Mesodermal cell (in vitro differentiated cells): ENCODE results near the gene PCAT6.

Experiments
- H3K27ac ChIP-seq: 2 replicates; pipeline ENCODE4 v1.7.0; 2013; ENCODE audit warnings: mild to moderate bottlenecking, low read depth, low read length, moderate library complexity; ENCODE audit not compliant: severe bottlenecking
- H3K36me3 ChIP-seq: 2 replicates; pipeline ENCODE4 v1.7.1; 2013; ENCODE audit warnings: mild to moderate bottlenecking, low read length, moderate library complexity; ENCODE audit not compliant: control insufficient read depth, insufficient read depth
- H3K4me1 ChIP-seq: one replicate; pipeline ENCODE4 v1.7.1; 2013; ENCODE audit warnings: mild to moderate bottlenecking, low read length; ENCODE audit not compliant: insufficient read depth, control insufficient read depth, poor library complexity, severe bottlenecking
- H3K4me3 ChIP-seq: 2 replicates; pipeline ENCODE4 v1.7.0; 2013; ENCODE audit warnings: low read length, control low read depth, mild to moderate bottlenecking; ENCODE audit not compliant: insufficient read depth, poor library complexity, severe bottlenecking; ENCODE audit errors: extremely low read depth
- H3K9me3 ChIP-seq: 2 replicates; pipeline ENCODE4 v1.7.1; 2013; ENCODE audit warnings: mild to moderate bottlenecking, low read length, moderate library complexity; ENCODE audit not compliant: control insufficient read depth
- WGBS, 2 experiments: methylation state at CpG; one replicate each; pipeline ENCODE4 v1.1.5; 2013; ENCODE audit warnings: missing lambda C conversion rate in 2 of 2; ENCODE audit not compliant: insufficient coverage in 2 of 2; 5-methylcytosine and 5-hydroxymethylcytosine counted together

Gene PCAT6

DNA sequence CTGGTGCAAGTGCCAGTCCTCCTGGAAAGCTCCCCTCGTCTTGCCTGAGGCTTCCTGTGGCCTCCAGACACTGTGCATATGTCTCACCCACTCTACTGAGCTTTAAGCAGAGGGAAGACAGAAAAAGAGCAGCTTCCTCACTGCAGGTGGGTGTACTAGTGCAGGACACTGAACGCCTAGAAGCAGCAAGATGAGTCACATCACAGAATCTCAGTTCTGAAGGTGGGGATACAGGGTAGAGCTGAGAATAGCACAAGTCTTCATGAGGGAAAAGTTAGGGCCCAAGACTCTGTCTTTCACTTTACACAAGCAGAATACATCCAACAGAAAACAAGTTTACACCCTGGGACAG is 37.4 kb downstream of the PCAT6 start:
- Histone ChIP-seq H3K4me3 (no peak overlapping the region), H3K36me3 (no peaks in the 10 kb centered on the region), H3K4me1 (no peaks in the 10 kb centered on the region), H3K9me3 (no peaks in the 10 kb centered on the region), H3K27ac (no peak overlapping the region)
- WGBS, 2 experiments, result 83% methylated on average over 2 of the region's 2 CpGs; no CpG with 5 or more reads in 1 of the 2 experiments

DNA sequence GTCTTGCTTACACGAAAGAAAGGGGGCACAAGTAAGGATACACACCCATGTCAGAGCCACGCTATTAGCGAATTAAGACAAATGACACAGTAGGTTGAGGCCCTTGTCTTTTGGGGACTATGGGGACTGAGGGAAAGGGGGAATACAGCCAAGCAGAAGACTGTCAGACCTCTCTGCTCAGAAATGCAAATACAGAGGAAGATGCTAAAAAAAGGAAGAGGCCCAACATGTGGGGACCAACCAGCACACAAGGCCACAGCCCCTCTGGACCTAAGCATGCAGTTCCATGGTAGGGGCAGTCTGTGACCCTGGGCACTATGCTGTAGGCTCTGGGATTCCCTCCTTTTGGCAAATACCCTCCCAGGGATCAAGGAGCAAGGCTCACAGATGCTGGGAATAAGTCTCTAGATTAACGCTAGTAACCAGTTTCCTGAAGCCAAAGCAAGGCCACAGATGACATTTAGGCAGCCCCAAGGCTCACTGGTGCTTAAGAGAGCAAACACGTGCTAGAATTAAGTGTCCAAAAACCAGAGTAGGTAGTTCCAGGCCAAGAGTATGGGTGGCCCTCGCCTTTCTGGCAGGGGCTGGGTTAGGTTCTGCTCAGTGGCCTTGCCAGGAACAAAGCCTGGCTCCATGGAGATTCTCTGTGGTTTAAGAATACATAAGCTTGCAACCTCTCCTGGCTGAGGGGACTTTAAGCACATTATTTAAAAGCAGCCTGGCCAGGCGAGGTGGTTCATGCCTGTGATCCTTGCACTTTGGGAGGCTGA is 40.0 kb downstream of the PCAT6 start:
- no peak overlapping the region for H3K27ac ChIP-seq
- 94 to 96% methylated on average over 7 of the region's 7 CpGs for WGBS, 2 experiments
- H3K4me3 ChIP-seq, result no peak overlapping the region
- no peaks in the 10 kb centered on the region for H3K4me1 ChIP-seq
- peaks cover 1% of the 10 kb centered on the region for H3K36me3 ChIP-seq
- H3K9me3 ChIP-seq, result no peaks in the 10 kb centered on the region

DNA sequence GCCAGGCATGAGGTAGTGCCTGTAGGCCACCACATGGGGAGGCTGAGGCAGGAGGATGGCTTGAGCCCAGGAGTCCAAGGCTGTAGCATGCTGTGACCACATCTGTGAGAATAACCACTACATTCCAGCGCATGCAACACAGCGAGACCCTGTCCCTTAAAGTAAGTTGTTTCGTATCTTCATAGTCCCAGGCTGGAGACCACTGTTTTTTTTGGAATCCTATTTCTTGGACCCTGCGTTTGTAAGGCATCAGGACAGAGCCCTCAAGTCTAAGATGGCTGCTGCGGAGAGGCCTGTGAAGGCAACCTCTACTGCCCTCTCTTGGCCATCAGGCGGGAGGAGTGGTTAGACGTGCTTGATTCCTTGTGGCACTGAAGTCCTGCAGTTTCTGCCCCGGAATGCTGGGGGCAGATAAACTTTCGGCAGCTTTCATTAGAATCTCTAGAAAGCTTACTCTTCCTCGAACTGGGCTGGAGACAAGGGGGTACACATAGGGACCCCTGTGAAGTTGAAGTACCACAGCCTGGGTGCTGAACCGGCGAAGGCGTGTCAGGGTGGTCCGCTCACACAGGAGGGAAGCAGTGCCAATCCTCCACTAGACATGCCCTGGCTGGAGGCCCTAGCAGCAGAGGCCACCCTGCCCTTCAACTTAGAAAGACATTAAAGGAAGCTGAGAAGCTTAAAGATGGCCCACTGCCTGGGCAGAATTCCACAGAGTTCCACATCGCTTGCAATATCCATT is 41.6 kb downstream of the PCAT6 start:
- Histone ChIP-seq H3K4me1 (no peaks in the 10 kb centered on the region), H3K36me3 (peaks cover 12% of the 10 kb centered on the region), H3K27ac (no peak overlapping the region), H3K4me3 (no peak overlapping the region), H3K9me3 (no peaks in the 10 kb centered on the region)
- WGBS, 2 experiments, result 55 to 68% methylated on average over 10 to 15 of the region's 15 CpGs

DNA sequence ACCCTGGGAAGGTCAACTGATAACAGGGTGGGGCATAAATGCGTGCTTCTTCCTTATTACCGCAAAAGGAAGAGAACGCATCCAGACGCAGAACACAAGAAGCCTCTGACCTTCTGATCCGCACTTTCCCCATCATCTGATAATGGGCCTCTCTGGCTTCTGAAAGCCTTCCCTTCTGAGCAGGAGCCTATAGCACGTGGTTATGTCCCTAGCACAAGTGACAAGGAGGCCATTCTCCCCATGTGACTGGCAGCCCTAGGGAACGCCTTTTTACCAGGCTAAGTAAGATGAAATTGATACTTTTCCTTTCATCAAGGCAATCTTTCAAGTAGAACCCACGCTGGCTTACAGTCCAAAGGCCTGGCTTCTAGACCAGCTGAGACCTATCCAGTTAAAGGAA is 44.0 kb downstream of the PCAT6 start:
- no peak overlapping the region for H3K27ac ChIP-seq
- no peaks in the 10 kb centered on the region for H3K9me3 ChIP-seq
- no peaks in the 10 kb centered on the region for H3K4me1 ChIP-seq
- no peak overlapping the region for H3K4me3 ChIP-seq
- 93 to 97% methylated on average over 6 to 7 of the region's 8 CpGs for WGBS, 2 experiments
- H3K36me3 ChIP-seq, result peaks cover 15% of the 10 kb centered on the region

DNA sequence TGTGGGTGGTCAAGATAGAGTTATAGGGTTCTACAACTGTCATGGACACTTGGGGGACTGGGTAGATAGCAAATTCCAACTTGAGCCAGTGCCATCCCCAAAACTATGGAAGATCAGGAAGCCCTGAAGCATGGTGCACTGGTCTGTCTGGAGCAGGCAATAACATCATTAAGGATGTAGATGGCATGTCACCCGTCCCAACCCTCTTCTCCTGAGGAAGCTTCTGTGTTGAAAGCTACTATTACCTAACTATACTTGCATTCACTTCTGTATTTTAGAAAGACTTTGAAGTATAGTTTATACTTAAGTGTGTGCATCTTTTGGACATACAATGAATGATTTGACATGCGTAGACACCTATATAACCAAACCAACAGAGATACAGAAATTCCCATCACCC is 45.3 kb downstream of the PCAT6 start:
- WGBS, 2 experiments, result no CpG with 5 or more reads among the region's 2 CpGs
- Histone ChIP-seq H3K4me1 (no peaks in the 10 kb centered on the region), H3K9me3 (no peaks in the 10 kb centered on the region), H3K27ac (no peak overlapping the region), H3K36me3 (peaks cover 15% of the 10 kb centered on the region), H3K4me3 (no peak overlapping the region)

DNA sequence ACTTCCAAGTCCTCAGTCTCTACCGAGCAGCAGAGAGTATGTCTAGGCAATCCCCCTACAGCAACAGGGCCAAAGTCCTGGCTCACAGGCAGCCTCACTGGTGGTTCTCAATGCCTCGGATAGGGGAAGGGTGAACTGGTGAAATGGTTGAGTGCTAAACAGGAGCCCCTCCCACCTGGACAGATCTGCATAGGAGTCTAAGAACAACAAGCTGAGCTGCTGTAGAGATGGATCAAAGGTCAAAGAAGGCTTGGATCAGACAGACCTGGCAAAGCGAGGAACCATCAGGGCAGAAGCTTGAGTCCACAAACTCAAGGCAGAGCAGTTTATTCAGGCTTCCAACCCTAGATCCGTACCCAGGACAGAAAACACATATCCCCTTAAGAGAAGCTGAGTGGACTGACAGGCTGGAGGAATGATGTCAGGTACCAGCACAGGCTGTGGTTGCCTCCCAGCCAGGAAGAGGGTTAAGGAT is 46.4 kb downstream of the PCAT6 start:
- Histone ChIP-seq H3K27ac (no peak overlapping the region), H3K4me1 (peaks cover 3% of the 10 kb centered on the region), H3K36me3 (peaks cover 15% of the 10 kb centered on the region), H3K4me3 (no peak overlapping the region), H3K9me3 (no peaks in the 10 kb centered on the region)
- 0 to 63% methylated on average over 1 to 3 of the region's 4 CpGs for WGBS, 2 experiments

DNA sequence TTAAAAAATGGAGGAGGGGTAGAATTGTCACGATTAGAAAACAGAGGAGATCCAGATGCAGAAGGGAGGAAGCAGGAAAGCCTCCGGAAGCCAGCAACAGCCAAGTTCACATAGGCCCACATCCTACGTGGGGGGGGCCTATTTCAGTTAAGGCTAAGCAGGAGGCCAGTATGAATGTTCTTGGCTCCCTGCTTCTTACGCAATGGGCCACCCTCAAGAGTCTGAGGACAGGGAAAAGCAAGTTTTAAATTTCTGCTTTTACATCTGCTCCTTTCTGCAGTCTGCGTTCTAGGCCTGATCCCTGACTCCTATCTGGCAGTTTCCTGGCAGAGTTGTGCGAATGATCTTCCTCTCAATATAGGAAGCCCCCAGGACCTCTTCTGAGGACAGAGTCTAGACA is 47.6 kb downstream of the PCAT6 start:
- Histone ChIP-seq H3K27ac (no peak overlapping the region), H3K36me3 (peaks cover 15% of the 10 kb centered on the region), H3K4me1 (peaks cover 9% of the 10 kb centered on the region), H3K9me3 (no peaks in the 10 kb centered on the region), H3K4me3 (no peak overlapping the region)
- WGBS, 2 experiments, result 88 to 96% methylated on average over 6 of the region's 6 CpGs

DNA sequence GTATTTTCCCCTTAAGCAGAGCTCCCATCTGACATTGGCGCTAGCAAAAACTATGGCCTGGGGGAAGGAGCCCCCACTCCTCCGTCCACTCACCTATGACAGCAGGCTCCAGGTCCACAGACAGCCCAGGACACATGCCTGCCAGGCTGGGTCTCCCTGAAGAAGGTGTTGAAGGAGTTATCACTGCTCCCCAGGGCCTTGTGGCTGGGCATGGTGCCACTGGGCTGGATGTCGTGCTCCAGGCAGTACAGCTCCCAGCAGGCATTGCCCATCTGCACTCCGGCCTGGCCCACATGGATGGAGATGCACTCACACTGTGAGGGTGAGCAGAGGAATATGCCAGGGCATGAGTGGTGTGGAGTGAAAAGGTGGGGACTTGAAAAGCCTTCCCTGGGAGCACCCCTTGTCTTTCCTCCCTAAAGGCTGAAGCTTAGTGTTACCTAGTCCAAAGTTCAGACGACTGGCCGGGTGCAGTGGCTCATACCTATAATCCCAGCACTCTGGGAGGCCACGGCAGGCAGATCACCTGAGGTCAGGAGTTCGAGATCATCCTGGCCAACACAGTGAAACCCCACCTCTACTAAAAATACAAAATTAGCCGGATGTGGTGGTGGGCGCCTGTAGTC is 48.1 kb downstream of the PCAT6 start:
- Histone ChIP-seq H3K27ac (no peak overlapping the region), H3K4me1 (peaks cover 12% of the 10 kb centered on the region), H3K9me3 (no peaks in the 10 kb centered on the region), H3K4me3 (no peak overlapping the region), H3K36me3 (peaks cover 15% of the 10 kb centered on the region)
- WGBS, 2 experiments, result 89 to 93% methylated on average over 6 to 8 of the region's 10 CpGs

DNA sequence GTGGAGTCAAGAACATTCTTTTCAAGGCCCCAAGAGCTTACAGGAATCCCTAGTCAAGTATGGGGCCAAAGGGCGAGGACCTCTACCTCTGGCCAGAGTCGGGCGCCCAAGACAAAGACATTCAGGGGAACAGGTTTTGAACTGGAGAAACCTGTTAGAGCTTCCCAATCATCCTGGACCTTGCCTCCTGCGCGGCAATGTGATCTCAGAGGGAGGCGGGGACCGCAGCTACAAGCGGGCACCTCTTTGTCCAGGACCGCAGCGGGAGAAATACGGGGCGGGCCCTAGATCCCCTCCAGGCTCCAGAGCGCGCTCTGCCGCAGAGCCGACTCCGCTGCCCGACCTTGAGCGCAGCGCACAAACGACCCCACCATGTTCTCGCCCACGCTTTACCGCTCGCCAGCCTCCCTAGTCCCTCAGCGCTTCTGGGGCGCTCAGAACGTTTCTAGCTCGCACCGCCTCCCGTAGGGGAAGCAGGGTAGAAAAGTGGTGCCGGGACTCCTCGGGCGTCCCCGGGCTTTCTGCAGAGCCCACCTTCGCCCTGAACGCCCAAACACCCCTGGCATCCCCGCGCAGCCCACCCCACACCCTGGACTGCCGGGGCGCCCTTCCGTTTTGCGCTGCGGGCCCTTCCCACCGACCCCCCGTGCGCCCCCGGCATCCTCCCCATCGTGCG is 50.1 kb downstream of the PCAT6 start:
- peak overlapping the region; percentile 88 for H3K4me3 ChIP-seq
- no peaks in the 10 kb centered on the region for H3K9me3 ChIP-seq
- peak overlapping the region; percentile 71 for H3K27ac ChIP-seq
- H3K36me3 ChIP-seq, result peaks cover 13% of the 10 kb centered on the region
- H3K4me1 ChIP-seq, result peaks cover 12% of the 10 kb centered on the region
- 3 to 4% methylated on average over 32 to 37 of the region's 50 CpGs for WGBS, 2 experiments
